Endothelial cell (in vitro differentiated cells): Measurements from ENCODE around the gene SP2. TPM values are rescaled to one million over a fixed set of nuclear protein-coding genes. Genes with fewer than 3 reads are reported as not detected.
"Not testable (repeated sequence)": the region's sequence is repeated elsewhere in the genome, so short reads cannot be mapped to it uniquely, and the experiment has no call there.

Source experiments
- DNase-seq: peaks from one replicate; pipeline ENCODE4 v3.0.0; 2021; ENCODE audit warnings: low spot score
- H3K27ac Mint-ChIP-seq: one replicate; pipeline ENCODE4 v1.8.0; 2021; ENCODE audit warnings: mixed read lengths, inconsistent platforms; ENCODE audit not compliant: unreplicated experiment
- H3K27me3 Mint-ChIP-seq: one replicate; pipeline ENCODE4 v1.8.0; 2021; ENCODE audit warnings: mild to moderate bottlenecking, moderate library complexity, mixed read lengths, inconsistent platforms; ENCODE audit not compliant: unreplicated experiment
- H3K36me3 Mint-ChIP-seq: one replicate; pipeline ENCODE4 v1.8.0; 2021; ENCODE audit warnings: mild to moderate bottlenecking, low read depth, mixed read lengths, inconsistent platforms; ENCODE audit not compliant: unreplicated experiment
- H3K4me1 Mint-ChIP-seq: one replicate; pipeline ENCODE4 v1.8.0; 2021; ENCODE audit warnings: mild to moderate bottlenecking, mixed read lengths, inconsistent platforms; ENCODE audit not compliant: unreplicated experiment
- H3K4me3 Mint-ChIP-seq: one replicate; pipeline ENCODE4 v1.8.0; 2021; ENCODE audit warnings: mild to moderate bottlenecking, mixed read lengths, inconsistent platforms; ENCODE audit not compliant: unreplicated experiment
- H3K9me3 Mint-ChIP-seq: one replicate; pipeline ENCODE4 v1.8.0; 2021; ENCODE audit warnings: mixed read lengths, inconsistent platforms; ENCODE audit not compliant: unreplicated experiment
- CTCF ChIP-seq: fragments of 200-600 bp; sonication (generic); IDR thresholded peaks from one replicate; pipeline ENCODE4 v1.5.0; 2021; ENCODE audit warnings: antibody characterized with exemption; ENCODE audit not compliant: unreplicated experiment
- total RNA-seq: library from RNA; stranded (reverse); fragmentation: NEBNext Ultra II Directional; extraction: Animal tissue kit (Norgen Biotek cat#: 25700); gene quantifications from one replicate; pipeline ENCODE4 v1.2.1, GENCODE V29; 2021; ENCODE audit not compliant: unreplicated experiment

Gene SP2
- total RNA-seq, 1 donor from 2014 or later = 12.4 TPM

- TF ChIP-seq CTCF = no peak
- Mint-ChIP-seq H3K27ac (no peak overlapping the region), H3K4me1 (peaks cover 3% of the 10 kb centered on the region), H3K9me3 (no peaks in the 10 kb centered on the region), H3K36me3 (peaks cover 27% of the 10 kb centered on the region), H3K27me3 (peaks cover 7% of the 10 kb centered on the region), H3K4me3 (no peak overlapping the region)
- DNase-seq = no peak
Measured at GRCh38 chr17:47928415-47928814, 32.4 kb downstream of the SP2 start.

GRCh38 chr17:47929218-47930000 is 33.4 kb downstream of the SP2 start:
- TF ChIP-seq CTCF = no peak
- H3K36me3 Mint-ChIP-seq = peaks cover 27% of the 10 kb centered on the region
- H3K27me3 Mint-ChIP-seq = peaks cover 9% of the 10 kb centered on the region
- H3K9me3 Mint-ChIP-seq = no peaks in the 10 kb centered on the region
- H3K4me3 Mint-ChIP-seq = no peak overlapping the region
- H3K27ac Mint-ChIP-seq = no peak overlapping the region
- no peak for DNase-seq
- H3K4me1 Mint-ChIP-seq = peaks cover 3% of the 10 kb centered on the region

- Mint-ChIP-seq H3K36me3 (peaks cover 18% of the 10 kb centered on the region), H3K4me3 (no peak overlapping the region), H3K27me3 (peaks cover 7% of the 10 kb centered on the region), H3K9me3 (no peaks in the 10 kb centered on the region), H3K4me1 (no peaks in the 10 kb centered on the region), H3K27ac (no peak overlapping the region)
- no peak for DNase-seq
- no peak for TF ChIP-seq CTCF
Measured at GRCh38 chr17:47931848-47932247, 35.8 kb downstream of the SP2 start.

GRCh38 chr17:47934856-47935255 is 38.8 kb downstream of the SP2 start:
- no peak for TF ChIP-seq CTCF

GRCh38 chr17:47935468-47935867 is 39.4 kb downstream of the SP2 start:
- DNase-seq, H3K27ac Mint-ChIP-seq, H3K27me3 Mint-ChIP-seq, H3K36me3 Mint-ChIP-seq, H3K9me3 Mint-ChIP-seq, H3K4me3 Mint-ChIP-seq, H3K4me1 Mint-ChIP-seq: not testable (repeated sequence)

More at GRCh38 chr17:47934856-47935255, 38.8 kb downstream of the SP2 start:
- Mint-ChIP-seq H3K4me1 (no peaks in the 10 kb centered on the region), H3K4me3 (no peak overlapping the region), H3K36me3 (peaks cover 4% of the 10 kb centered on the region), H3K27ac (no peak overlapping the region), H3K27me3 (peaks cover 2% of the 10 kb centered on the region), H3K9me3 (no peaks in the 10 kb centered on the region)
- DNase-seq = no peak
